Muscle of arm (tissue), 14 donors: ENCODE results near the gene OR4Q3. TPM values are rescaled to one million over a fixed set of nuclear protein-coding genes. Genes with fewer than 3 reads are reported as not detected.
"Not testable (repeated sequence)": the region's sequence is repeated elsewhere in the genome, so short reads cannot be mapped to it uniquely, and the experiment has no call there.

Experiments used
- DNase-seq: peaks from one replicate; pipeline ENCODE4 v3.0.0-alpha.2; 2013
- long read RNA-seq, 11 donors: transcript quantifications; one replicate each; lab custom pipeline, GENCODE V29; 2026
- polyA plus RNA-seq, 12 donors: library from polyadenylated mRNA; unstranded; fragments of 120-200 nt; gene quantifications; one replicate each; pipeline ENCODE4 v1.2.1, GENCODE V29; 2013; ENCODE audit not compliant: insufficient read length in 12 of 12

The OR4Q3 gene
- not detected for polyA plus RNA-seq
- long read RNA-seq, donor 1 = 0 reads
- long read RNA-seq, donor 2 = 0 reads
- long read RNA-seq, donor 3 = 0 reads
- long read RNA-seq, donor 4 = 0 reads
- long read RNA-seq, donor 5 = 0 reads
- long read RNA-seq, donor 6 = 0 reads
- long read RNA-seq, donor 7 = 0 reads
- long read RNA-seq, donor 8 = 0 reads
- long read RNA-seq, donor 9 = 0 reads
- long read RNA-seq, donor 10 = 0 reads
- long read RNA-seq, donor 11 = 0 reads

DNA sequence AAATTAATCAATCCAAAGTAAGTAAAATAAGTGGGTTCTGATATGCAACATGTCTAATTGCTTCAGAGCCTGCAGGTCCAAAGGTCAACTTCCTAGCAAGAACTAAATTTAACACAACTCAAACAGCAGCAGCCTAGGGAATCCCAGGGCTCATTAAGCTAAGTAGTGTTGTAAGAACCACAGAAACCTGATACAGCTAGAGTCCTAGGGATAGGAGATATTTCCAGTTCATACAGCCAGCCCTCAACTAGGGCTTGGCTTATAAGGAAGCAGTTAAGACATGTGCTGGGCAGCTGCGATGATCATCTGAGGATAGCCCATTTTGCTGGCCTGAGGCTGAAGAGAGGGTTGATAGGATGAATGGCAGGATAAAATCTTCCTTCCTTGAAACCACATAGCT, at the start of gene OR4Q3:
Gene OR4Q3 (plus strand): TSS at position 316 of the 400 bp plus-strand sequence.
- no peak for DNase-seq

DNA sequence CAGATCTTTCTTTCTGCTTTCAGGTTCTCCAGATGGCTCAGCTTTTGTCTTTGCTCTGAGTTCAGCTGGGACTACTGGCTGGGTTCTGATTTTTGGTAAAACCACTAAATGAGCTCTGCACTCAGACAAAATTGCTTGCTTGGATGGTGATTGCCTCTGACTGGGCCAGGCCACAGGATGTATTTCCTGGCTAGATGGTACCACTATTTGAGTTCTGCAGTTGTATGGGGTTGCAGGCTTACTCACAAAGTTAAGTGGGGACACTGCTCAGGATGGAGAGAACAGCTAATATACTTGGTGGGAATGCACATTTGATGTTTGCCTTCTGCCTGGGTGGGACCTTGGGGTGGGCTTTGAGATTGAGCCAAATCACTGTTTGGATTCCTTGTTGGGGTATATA, 14.0 kb upstream of the OR4Q3 start:
- DNase-seq = no peak

GRCh38 chr14:19729763-19730162, 13.6 kb upstream of the OR4Q3 start:
- no peak for DNase-seq

DNA sequence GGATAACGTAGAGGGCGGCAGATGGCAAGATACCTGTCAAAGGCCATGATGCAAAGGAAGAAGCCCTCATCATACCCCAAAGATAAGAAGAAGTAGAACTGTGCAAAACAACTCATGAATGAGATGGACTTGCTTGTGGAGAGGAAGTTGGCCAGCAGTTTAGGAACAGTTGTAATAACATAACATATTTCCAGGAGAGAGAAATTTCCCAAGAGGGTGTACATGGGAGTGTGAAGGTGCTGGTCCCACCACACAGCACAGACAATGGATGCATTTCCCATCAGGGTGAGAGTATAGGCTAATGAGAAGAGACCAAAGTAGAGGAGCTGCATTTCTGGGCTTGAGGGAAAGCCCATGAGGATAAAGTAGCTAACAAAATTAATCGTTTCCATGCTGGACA, 9.5 kb upstream of the OR4Q3 start:
- DNase-seq = not testable (repeated sequence)

DNA sequence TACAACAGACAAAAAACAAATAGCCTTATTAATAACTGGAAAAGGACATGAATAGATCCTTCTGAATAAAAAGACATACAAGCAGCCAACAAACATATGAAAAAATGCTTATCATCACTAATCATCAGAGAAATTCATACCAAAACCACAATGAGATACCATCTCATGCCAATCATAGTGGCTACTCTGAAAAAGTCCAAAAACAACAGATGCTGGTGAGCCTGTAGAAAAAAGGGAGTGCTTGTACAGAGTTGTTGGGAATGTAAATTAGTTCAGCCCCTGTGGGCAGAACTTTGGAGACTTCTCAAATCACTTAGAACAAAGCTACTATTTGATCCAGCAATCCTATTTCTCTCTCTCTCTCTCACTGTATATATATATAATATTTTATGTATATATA, 8.9 kb downstream of the OR4Q3 start:
- DNase-seq = not testable (repeated sequence)

- no peak for DNase-seq
These were observed 10.8 kb downstream of the OR4Q3 start for GRCh38 chr14:19754172-19754571.

- not testable (repeated sequence) for DNase-seq
These were observed 28.1 kb downstream of the OR4Q3 start for GRCh38 chr14:19771491-19771890.

DNA sequence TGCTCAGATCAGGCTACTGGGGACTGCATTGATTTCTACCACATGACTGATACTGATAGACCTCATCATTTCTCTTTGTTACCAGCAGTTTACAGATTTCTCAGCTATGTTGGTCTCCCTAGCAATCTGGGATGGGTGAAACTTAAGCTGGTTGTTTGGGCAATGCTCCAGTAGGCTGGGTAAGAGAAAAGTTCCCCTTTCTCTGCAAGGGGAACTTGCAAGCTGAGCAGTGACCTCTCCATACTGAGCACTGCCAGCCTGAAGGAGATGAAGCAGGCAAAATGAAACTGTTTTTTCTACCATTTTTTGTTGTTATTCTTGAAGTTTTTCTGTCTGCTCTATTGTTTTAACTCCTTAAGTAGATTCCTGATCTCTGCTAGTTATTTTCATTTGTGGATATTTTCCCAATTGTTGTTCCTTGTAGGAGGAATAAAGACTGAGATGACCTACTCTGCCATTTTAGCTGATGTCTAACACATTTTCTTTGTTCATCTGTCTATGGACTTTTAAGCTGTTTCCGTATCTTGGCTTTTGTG, 28.6 kb downstream of the OR4Q3 start:
- no peak for DNase-seq

DNA sequence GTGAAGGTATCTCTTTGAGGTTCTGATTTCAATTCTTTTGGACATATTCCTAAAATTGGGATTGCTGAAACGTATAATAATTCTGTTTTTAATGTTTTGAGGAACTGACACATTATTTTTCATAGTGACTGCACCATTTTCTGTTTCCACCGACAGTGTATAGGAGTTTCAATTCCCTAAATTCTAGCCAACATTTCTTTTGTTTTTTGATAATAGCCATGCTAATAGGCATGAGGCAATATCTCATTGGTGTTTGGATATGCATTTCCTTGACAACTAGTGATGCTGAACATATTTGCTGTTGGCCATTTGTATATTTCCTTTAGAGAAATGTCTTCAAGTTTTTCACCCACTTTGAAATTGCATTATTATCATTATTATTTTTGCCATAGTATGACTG, 29.1 kb downstream of the OR4Q3 start:
- not testable (repeated sequence) for DNase-seq

DNA sequence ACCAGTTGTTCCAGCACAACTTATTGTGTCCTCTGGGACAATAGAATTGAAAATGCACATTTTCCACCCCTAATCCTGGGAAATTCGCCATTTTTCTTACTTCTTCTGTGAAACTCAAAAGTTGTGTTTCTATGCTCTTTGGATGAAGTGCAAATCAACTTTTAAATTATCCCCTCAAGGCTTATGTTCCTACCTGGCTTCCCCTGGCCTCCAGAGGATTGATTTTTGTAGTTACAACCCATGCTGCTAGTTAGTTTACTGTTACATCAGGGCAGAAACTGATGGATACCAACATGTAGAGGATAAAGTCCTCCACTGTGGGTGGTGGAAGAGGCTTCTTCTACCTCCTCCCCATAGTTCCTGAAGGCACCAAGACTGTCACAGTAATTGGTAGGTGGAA, 29.8 kb downstream of the OR4Q3 start, which contains the start of gene OR4M1:
Gene OR4M1 (plus strand): TSS at position 301 of the 400 bp plus-strand sequence. CDS start 6,819 bp downstream, outside the sequence.
- not testable (repeated sequence) for DNase-seq

DNA sequence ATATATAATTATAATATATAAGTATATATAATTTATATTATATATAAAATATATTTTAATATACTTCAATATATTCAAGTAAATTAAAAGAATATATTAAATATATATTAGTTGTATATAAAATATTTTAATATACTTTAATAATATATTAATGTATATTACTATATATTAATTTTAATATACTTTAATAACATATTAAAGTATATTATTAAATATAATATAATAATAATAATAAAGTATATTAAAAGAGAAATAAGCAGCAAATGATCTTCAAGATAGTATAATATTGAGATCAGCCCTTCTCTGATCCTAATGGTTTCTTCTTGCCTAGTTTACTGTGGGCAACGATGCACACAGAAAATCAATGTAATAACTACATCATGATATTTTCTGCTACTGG, 32.2 kb downstream of the OR4Q3 start:
- no peak for DNase-seq

GRCh38 chr14:19785848-19786247, 42.5 kb downstream of the OR4Q3 start:
- not testable (repeated sequence) for DNase-seq

GRCh38 chr14:19787318-19787717, 43.9 kb downstream of the OR4Q3 start:
- not testable (repeated sequence) for DNase-seq

DNA sequence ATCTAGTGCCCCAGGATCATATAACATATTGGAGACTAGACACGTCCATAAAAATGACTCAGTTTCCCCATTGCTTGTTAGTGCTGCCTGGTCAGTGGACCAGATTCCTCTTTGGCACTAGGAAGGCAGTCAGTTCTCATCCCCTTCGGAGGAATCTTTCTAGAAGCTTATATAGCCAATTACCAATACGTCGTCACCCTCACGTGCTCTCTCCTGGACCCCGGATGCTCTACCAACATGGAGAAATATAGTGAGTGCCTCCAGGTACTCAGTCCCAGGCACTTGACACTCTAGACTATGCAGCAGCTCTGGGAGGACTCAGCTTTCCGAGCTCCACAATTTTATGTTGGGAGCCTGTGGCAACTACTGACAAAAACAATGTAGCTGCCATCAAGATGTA, 44.8 kb downstream of the OR4Q3 start:
- not testable (repeated sequence) for DNase-seq

DNA sequence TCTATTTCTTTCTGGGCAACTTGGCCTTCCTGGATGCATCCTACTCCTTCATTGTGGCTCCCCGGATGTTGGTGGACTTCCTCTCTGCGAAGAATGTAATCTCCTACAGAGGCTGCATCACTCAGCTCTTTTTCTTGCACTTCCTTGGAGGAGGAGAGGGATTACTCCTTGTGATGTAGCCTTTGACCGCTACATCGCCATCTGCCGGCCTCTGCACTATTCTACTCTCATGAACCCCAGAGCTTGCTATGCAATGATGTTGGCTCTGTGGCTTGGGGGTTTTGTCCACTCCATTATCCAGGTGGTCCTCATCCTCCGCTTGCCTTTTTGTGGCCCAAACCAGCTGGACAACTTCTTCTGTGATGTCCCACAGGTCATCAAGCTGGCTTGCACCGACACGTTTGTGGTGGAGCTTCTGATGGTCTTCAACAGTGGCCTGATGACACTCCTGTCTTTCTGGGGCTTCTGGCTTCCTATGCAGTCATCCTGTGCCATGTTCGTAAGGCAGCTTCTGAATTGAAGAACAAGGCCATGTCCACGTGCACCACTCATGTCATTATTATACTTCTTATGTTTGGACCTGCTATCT, 53.2 kb downstream of the OR4Q3 start:
- DNase-seq = not testable (repeated sequence)

Other genes with a start within 250 kb of the OR4Q3 start
- gene OR11H2, start 29.7 kb upstream of the OR4Q3 start, polyA plus RNA-seq = not detected
- not detected for gene OR4M1, start 29.9 kb downstream of the OR4Q3 start, polyA plus RNA-seq
- gene OR4N2, start 60.2 kb downstream of the OR4Q3 start, polyA plus RNA-seq = not detected
- gene OR4K2, start 131.6 kb downstream of the OR4Q3 start, polyA plus RNA-seq = under 1 TPM in 1 of 12 donors, not detected in 11; 0.01 TPM
- not detected for gene OR4K5, start 177.0 kb downstream of the OR4Q3 start, polyA plus RNA-seq
- gene OR4K1, start 187.3 kb downstream of the OR4Q3 start, polyA plus RNA-seq = not detected
- not detected for gene OR4K15, start 232.0 kb downstream of the OR4Q3 start, polyA plus RNA-seq